CD4-positive, alpha-beta T cell (primary cell): ENCODE results near the gene SH2B3. TPM values are rescaled to one million over a fixed set of nuclear protein-coding genes. Genes with fewer than 3 reads are reported as not detected.
A peak's percentile ranks its signal among the peaks of the same experiment; 100 is the strongest.

Experiments used
- ATAC-seq: fragments of 200-7000 bp; cut with Tn5 transposase; one replicate; pipeline ENCODE4 v1.10.0; 2022; ENCODE audit warnings: mild to moderate bottlenecking; ENCODE audit not compliant: poor library complexity
- CTCF ChIA-PET: fragments of 350-600 bp; sonication (Branson Sonifier 250); formaldehyde crosslinking; loops from one replicate; lab custom pipeline; 2021; ENCODE audit warnings: antibody characterized with exemption, inconsistent platforms; lab: Charles Lee
- POLR2A ChIA-PET: fragments of 350-600 bp; sonication (Branson Sonifier 250); formaldehyde crosslinking; loops from one replicate; lab custom pipeline; 2021; ENCODE audit warnings: antibody characterized with exemption, inconsistent platforms; lab: Charles Lee
- DNase-seq, 14 experiments: peaks; one replicate each; pipeline ENCODE4 v3.0.0-alpha.2; 2013 to 2020; ENCODE audit warnings: mixed read lengths in 2 of 14
- H3K27ac ChIP-seq, 2 donors: one replicate each; pipeline versions ENCODE4 v1.5.1 to v1.7.0; 2013; ENCODE audit warnings: low read length in 2 of 2, low read depth in 1 of 2, mild to moderate bottlenecking in 1 of 2
- H3K27me3 ChIP-seq, 2 experiments: 1 replicate in 1 of 2; 2 replicates in 1 of 2; pipeline versions ENCODE4 v1.6.1 to v1.7.0; 2013; ENCODE audit warnings: low read length in 2 of 2, control low read depth in 1 of 2, mild to moderate bottlenecking in 1 of 2, moderate library complexity in 1 of 2; ENCODE audit not compliant: insufficient read depth in 2 of 2, control insufficient read depth in 1 of 2
- H3K36me3 ChIP-seq: one replicate; pipeline ENCODE4 v1.6.1; 2013; ENCODE audit warnings: low read length, control low read depth; ENCODE audit not compliant: insufficient read depth
- H3K4me1 ChIP-seq: one replicate; pipeline ENCODE4 v1.6.1; 2013; ENCODE audit warnings: low read length, control low read depth; ENCODE audit not compliant: insufficient read depth
- H3K4me3 ChIP-seq: one replicate; pipeline ENCODE4 v1.5.1; 2013; ENCODE audit warnings: mild to moderate bottlenecking, low read length, moderate library complexity
- H3K9me3 ChIP-seq, 2 experiments: 1 replicate in 1 of 2; 2 replicates in 1 of 2; pipeline versions ENCODE4 v1.6.1 to v1.7.0; 2013; ENCODE audit warnings: low read length in 2 of 2, mild to moderate bottlenecking in 2 of 2, control low read depth in 1 of 2, moderate library complexity in 1 of 2; ENCODE audit not compliant: control insufficient read depth in 1 of 2, insufficient read depth in 1 of 2
- H3K27ac Mint-ChIP-seq: one replicate; pipeline ENCODE4 v1.8.0; 2020; ENCODE audit warnings: mixed read lengths
- H3K27me3 Mint-ChIP-seq: one replicate; pipeline ENCODE4 v1.8.0; 2021; ENCODE audit warnings: mixed read lengths
- H3K36me3 Mint-ChIP-seq: one replicate; pipeline ENCODE4 v1.8.0; 2021; ENCODE audit warnings: low read depth, mixed read lengths
- H3K4me1 Mint-ChIP-seq: one replicate; pipeline ENCODE4 v1.8.0; 2021; ENCODE audit warnings: low read depth, mixed read lengths
- H3K4me3 Mint-ChIP-seq: one replicate; pipeline ENCODE4 v1.8.0; 2020; ENCODE audit warnings: mild to moderate bottlenecking, mixed read lengths
- H3K9me3 Mint-ChIP-seq: one replicate; pipeline ENCODE4 v1.8.0; 2020; ENCODE audit warnings: mixed read lengths
- CTCF ChIP-seq: fragments of 200-600 bp; IDR thresholded peaks from one replicate; pipeline ENCODE4 v1.8.0; 2022; ENCODE audit warnings: antibody characterized with exemption, mild to moderate bottlenecking
- intact Hi-C, 2 experiments: fragments of 100-400 bp; cut with DNase I in 1 of 2; cut with micrococcal nuclease in 1 of 2; formaldehyde crosslinking; loops; one replicate each; pipeline versions ENCODE4 v1.15.1 to v1.9.0; 2023 to 2025; cut with DNase I, micrococcal nuclease
- total RNA-seq, 174 experiments: library from RNA in 2 of 174; stranded (reverse) in 2 of 174; gene quantifications; one replicate each; pipeline ENCODE4 v1.2.3 and lab custom pipeline; 2021 to 2026

SH2B3 gene
- total RNA-seq, 2 experiments from 2014 or later: 42.3 to 46.4 TPM

- DNase-seq (peak in 4 of 14 experiments; percentile 35 to 70 (median 54)), ATAC-seq (no peak)
- Mint-ChIP-seq H3K4me3 (no peak overlapping the region), H3K9me3 (no peaks in the 10 kb centered on the region), H3K27me3 (no peaks in the 10 kb centered on the region), H3K36me3 (peaks cover 29% of the 10 kb centered on the region), H3K4me1 (peaks cover 90% of the 10 kb centered on the region), H3K27ac (peak overlapping the region; percentile 100)
- intact Hi-C loops: no loop called here
- H3K36me3 ChIP-seq: peaks cover 18% of the 10 kb centered on the region
- H3K27ac ChIP-seq: peak overlapping the region; percentile 93 to 97
- H3K4me3 ChIP-seq: no peak overlapping the region
- no peaks in the 10 kb centered on the region for H3K9me3 ChIP-seq
- peaks cover 97% of the 10 kb centered on the region for H3K4me1 ChIP-seq
- H3K27me3 ChIP-seq: no peaks in the 10 kb centered on the region
- ChIA-PET POLR2A (interaction anchor here (0.8 to 2.4 kb wide), 4 partner anchors 8 to 69 kb away, joined by 3 to 9 read pairs (median 4); no protein-coding TSS in a partner anchor), CTCF (interaction anchor here (27.4 kb wide), 1 partner anchor 36 kb away, joined by 487 read pairs; the partner anchor contains the start of gene SH2B3)
- no peak for TF ChIP-seq CTCF
Observed at GRCh38 chr12:111437816-111438454, 32.2 kb downstream of the SH2B3 start.

GRCh38 chr12:111438481-111438880 is 32.8 kb downstream of the SH2B3 start:
- Mint-ChIP-seq H3K9me3 (no peaks in the 10 kb centered on the region), H3K4me3 (peak overlapping the region; percentile 50), H3K27ac (peak overlapping the region; percentile 100), H3K27me3 (no peaks in the 10 kb centered on the region), H3K4me1 (peaks cover 90% of the 10 kb centered on the region), H3K36me3 (peaks cover 34% of the 10 kb centered on the region)
- ChIA-PET CTCF (interaction anchor here (27.4 kb wide), 1 partner anchor 36 kb away, joined by 487 read pairs; the partner anchor contains the start of gene SH2B3), POLR2A (interaction anchor here (0.8 to 2.4 kb wide), 4 partner anchors 9 to 69 kb away, joined by 3 to 9 read pairs (median 4); no protein-coding TSS in a partner anchor)
- peaks cover 97% of the 10 kb centered on the region for H3K4me1 ChIP-seq
- no peaks in the 10 kb centered on the region for H3K27me3 ChIP-seq
- H3K36me3 ChIP-seq: peaks cover 23% of the 10 kb centered on the region
- no peak overlapping the region for H3K4me3 ChIP-seq
- TF ChIP-seq CTCF: no peak
- intact Hi-C loops: no loop called here
- peak overlapping the region; percentile 48 to 93 for H3K27ac ChIP-seq
- ATAC-seq: no peak
- DNase-seq: peak; percentile 35 to 81 (median 62)
- no peaks in the 10 kb centered on the region for H3K9me3 ChIP-seq

GRCh38 chr12:111439657-111440151 is 34.0 kb downstream of the SH2B3 start:
- no peak for ATAC-seq
- no peaks in the 10 kb centered on the region for H3K27me3 Mint-ChIP-seq
- Histone ChIP-seq H3K27me3 (no peaks in the 10 kb centered on the region), H3K4me3 (no peak overlapping the region), H3K4me1 (peaks cover 98% of the 10 kb centered on the region), H3K9me3 (no peaks in the 10 kb centered on the region), H3K36me3 (peaks cover 23% of the 10 kb centered on the region), H3K27ac (peak overlapping the region; percentile 0 to 2)
- POLR2A ChIA-PET: interaction anchor here (2.4 kb wide), 1 partner anchor 10 kb away, joined by 9 read pairs; no protein-coding TSS in a partner anchor
- CTCF ChIA-PET: interaction anchor here (3.1 to 27.4 kb wide), 2 partner anchors 12 to 38 kb away, joined by 16 to 487 read pairs; partner anchors contain the start of gene SH2B3
- H3K9me3 Mint-ChIP-seq: no peaks in the 10 kb centered on the region
- TF ChIP-seq CTCF: no peak
- intact Hi-C loops: no loop called here
- H3K36me3 Mint-ChIP-seq: peaks cover 31% of the 10 kb centered on the region
- peak overlapping the region; percentile 100 for H3K27ac Mint-ChIP-seq
- H3K4me1 Mint-ChIP-seq: peaks cover 90% of the 10 kb centered on the region
- no peak for DNase-seq
- no peak overlapping the region for H3K4me3 Mint-ChIP-seq
